GM23248 (cell line): ENCODE results near the gene UROC1. TPM values are rescaled to one million over a fixed set of nuclear protein-coding genes. Genes with fewer than 3 reads are reported as not detected.

Experiments used
- DNase-seq: peaks from one replicate; pipeline ENCODE4 v3.0.0-alpha.2; 2015
- H2AFZ ChIP-seq: fragments of 200-600 bp; sonication (generic); 2 replicates; pipeline ENCODE4 v1.6.1; 2016; ENCODE audit warnings: antibody characterized with exemption
- H3F3A ChIP-seq: fragments of 200-600 bp; sonication (generic); 2 replicates; pipeline ENCODE4 v1.6.1; 2016; ENCODE audit warnings: mild to moderate bottlenecking, antibody characterized with exemption, mixed run types; ENCODE audit not compliant: insufficient read depth
- H3K27ac ChIP-seq: fragments of 200-600 bp; sonication (generic); 2 replicates; pipeline ENCODE4 v1.5.1; 2016; ENCODE audit warnings: mild to moderate bottlenecking
- H3K27me3 ChIP-seq: fragments of 200-600 bp; sonication (generic); replicated peaks from 2 replicates; pipeline ENCODE4 v1.6.1; 2016; ENCODE audit warnings: mild to moderate bottlenecking; ENCODE audit not compliant: insufficient read depth
- H3K36me3 ChIP-seq: fragments of 200-600 bp; sonication (generic); 2 replicates; pipeline ENCODE4 v1.6.1; 2016; ENCODE audit warnings: low read depth, mild to moderate bottlenecking
- H3K4me1 ChIP-seq: fragments of 200-600 bp; sonication (generic); 2 replicates; pipeline ENCODE4 v1.6.1; 2016; ENCODE audit warnings: mild to moderate bottlenecking; ENCODE audit not compliant: insufficient read depth
- H3K4me2 ChIP-seq: fragments of 200-600 bp; sonication (generic); one replicate; pipeline ENCODE4 v1.6.1; 2016; ENCODE audit warnings: mild to moderate bottlenecking; ENCODE audit not compliant: unreplicated experiment
- H3K4me3 ChIP-seq: fragments of 200-600 bp; sonication (generic); 2 replicates; pipeline ENCODE4 v1.5.1; 2016; ENCODE audit warnings: mild to moderate bottlenecking
- H3K79me2 ChIP-seq: fragments of 200-600 bp; sonication (generic); 2 replicates; pipeline ENCODE4 v1.6.1; 2016; ENCODE audit warnings: mild to moderate bottlenecking; ENCODE audit not compliant: insufficient read depth
- H3K9ac ChIP-seq: fragments of 200-600 bp; sonication (generic); 2 replicates; pipeline ENCODE4 v1.6.1; 2016; ENCODE audit warnings: mild to moderate bottlenecking
- H3K9me2 ChIP-seq: fragments of 200-600 bp; sonication (generic); 2 replicates; pipeline ENCODE4 v1.6.1; 2016; ENCODE audit warnings: mixed run types, mild to moderate bottlenecking, moderate library complexity; ENCODE audit not compliant: insufficient read depth
- H3K9me3 ChIP-seq: fragments of 200-600 bp; sonication (generic); one replicate; pipeline ENCODE4 v1.6.1; 2017; ENCODE audit warnings: low read depth
- H4K20me1 ChIP-seq: fragments of 200-600 bp; sonication (generic); 2 replicates; pipeline ENCODE4 v1.6.0; 2016; ENCODE audit not compliant: insufficient read depth
- EZH2 ChIP-seq: fragments of 200-600 bp; sonication (generic); IDR thresholded peaks from 2 replicates; pipeline ENCODE4 v1.6.1; 2018; ENCODE audit warnings: antibody characterized with exemption, mild to moderate bottlenecking; ENCODE audit not compliant: insufficient read depth, poor library complexity, severe bottlenecking
- EZH2phosphoT487 ChIP-seq: fragments of 200-600 bp; sonication (generic); IDR thresholded peaks from 2 replicates; pipeline ENCODE4 v1.6.1; 2018; ENCODE audit warnings: antibody characterized with exemption, moderate library complexity, mild to moderate bottlenecking, low read depth; ENCODE audit not compliant: insufficient read depth
- WGBS, 2 experiments: methylation state at CpG; one replicate each; pipeline ENCODE4 v1.1.6; 2015 to 2017; ENCODE audit warnings: low lambda C conversion rate in 2 of 2, low coverage in 1 of 2; ENCODE audit errors: missing lambda C conversion rate in 2 of 2; 5-methylcytosine and 5-hydroxymethylcytosine counted together
- in situ Hi-C: fragments of 300-500 bp; cut with MboI; formaldehyde crosslinking; loops from 2 replicates; pipeline ENCODE4 v1.15.0; 2020
- polyA plus RNA-seq: library from polyadenylated mRNA; unstranded; fragments of >200 nt; fragmentation: Nextera tagmentation; extraction: Ambion mirVana; gene quantifications from 2 replicates; pipeline ENCODE4 v1.2.1, GENCODE V29; 2016
- total RNA-seq: library from RNA; depleted of rRNA; stranded (reverse); fragments of >200 nt; shearing (Covaris generic); gene quantifications from 2 replicates; pipeline ENCODE4 v1.2.3, GENCODE V29; 2014

The UROC1 gene
- total and polyA plus RNA-seq, 2 experiments from 2014 or later, result not detected

DNA sequence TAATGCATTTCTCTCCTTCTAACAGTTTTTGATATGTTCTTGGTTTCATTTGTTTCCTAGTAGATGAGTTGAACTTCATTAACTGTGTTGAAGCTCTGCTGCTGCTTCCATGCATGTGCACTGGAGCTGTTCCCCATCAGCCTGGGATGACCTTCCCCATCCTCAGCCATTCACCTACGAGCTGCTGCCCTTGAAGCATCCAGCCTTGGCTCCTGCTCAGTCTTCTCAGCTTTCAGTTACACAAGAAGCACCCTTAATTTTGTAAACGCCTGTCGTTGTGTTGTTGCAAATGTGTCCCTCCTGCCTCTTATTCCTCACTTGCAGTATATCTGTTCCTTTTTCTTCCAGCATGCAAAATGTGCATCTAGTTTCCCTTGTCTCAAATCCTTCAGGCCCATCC is 33.4 kb downstream of the UROC1 start:
- no peak for DNase-seq
- WGBS, 2 experiments, result 57 to 64% methylated on average over 3 of the region's 3 CpGs
- Histone ChIP-seq H3K4me2 (no peak overlapping the region), H3K9me3 (no peaks in the 10 kb centered on the region), H3K9me2 (no peaks in the 10 kb centered on the region), H3K9ac (no peak overlapping the region), H3K4me1 (no peaks in the 10 kb centered on the region), H3K27me3 (no peaks in the 10 kb centered on the region), H3K79me2 (no peaks in the 10 kb centered on the region), H3K36me3 (no peaks in the 10 kb centered on the region), H3K4me3 (no peak overlapping the region), H3F3A (no peaks in the 10 kb centered on the region), H4K20me1 (no peaks in the 10 kb centered on the region), H2AFZ (no peak overlapping the region), H3K27ac (no peak overlapping the region)
- in situ Hi-C loops, result no loop called here
- TF ChIP-seq EZH2phosphoT487 (no peak), EZH2 (no peak)

GRCh38 chr3:126483321-126483761 is 34.2 kb downstream of the UROC1 start:
- Histone ChIP-seq H3K79me2 (no peaks in the 10 kb centered on the region), H3K27ac (no peak overlapping the region), H3K9me2 (no peaks in the 10 kb centered on the region), H3K36me3 (no peaks in the 10 kb centered on the region), H3K9ac (no peak overlapping the region), H3K9me3 (no peaks in the 10 kb centered on the region), H4K20me1 (no peaks in the 10 kb centered on the region), H3K4me2 (no peak overlapping the region), H3K4me1 (no peaks in the 10 kb centered on the region), H3F3A (no peaks in the 10 kb centered on the region), H2AFZ (no peak overlapping the region), H3K27me3 (no peaks in the 10 kb centered on the region), H3K4me3 (no peak overlapping the region)
- in situ Hi-C loops, result no loop called here
- DNase-seq, result no peak
- no peak for TF ChIP-seq EZH2
- no peak for TF ChIP-seq EZH2phosphoT487
- 70 to 75% methylated on average over 11 to 13 of the region's 14 CpGs for WGBS, 2 experiments

GRCh38 chr3:126482503-126483255 is 34.9 kb downstream of the UROC1 start:
- H4K20me1 ChIP-seq, result no peaks in the 10 kb centered on the region
- no peaks in the 10 kb centered on the region for H3K4me1 ChIP-seq
- H2AFZ ChIP-seq, result no peak overlapping the region
- DNase-seq, result no peak
- H3K4me2 ChIP-seq, result no peak overlapping the region
- H3K27ac ChIP-seq, result no peak overlapping the region
- 0 out of 2 replicates have a peak, but pooled peaks cover under 1% of the 10 kb centered on the region for H3F3A ChIP-seq
- in situ Hi-C loops, result no loop called here
- H3K36me3 ChIP-seq, result no peaks in the 10 kb centered on the region
- no peaks in the 10 kb centered on the region for H3K27me3 ChIP-seq
- WGBS, 2 experiments, result 67 to 80% methylated on average over 11 to 15 of the region's 15 CpGs
- no peaks in the 10 kb centered on the region for H3K9me3 ChIP-seq
- H3K9me2 ChIP-seq, result no peaks in the 10 kb centered on the region
- no peak overlapping the region for H3K9ac ChIP-seq
- H3K4me3 ChIP-seq, result no peak overlapping the region
- no peak for TF ChIP-seq EZH2
- TF ChIP-seq EZH2phosphoT487, result no peak
- H3K79me2 ChIP-seq, result no peaks in the 10 kb centered on the region

- Histone ChIP-seq H3K79me2 (no peaks in the 10 kb centered on the region), H3K4me3 (no peak overlapping the region), H3F3A (0 out of 2 replicates have a peak, but pooled peaks cover 3% of the 10 kb centered on the region), H3K27me3 (no peaks in the 10 kb centered on the region), H3K4me2 (no peak overlapping the region), H4K20me1 (no peaks in the 10 kb centered on the region), H3K9ac (no peak overlapping the region), H3K9me3 (no peaks in the 10 kb centered on the region), H3K9me2 (no peaks in the 10 kb centered on the region), H3K4me1 (no peaks in the 10 kb centered on the region), H3K36me3 (no peaks in the 10 kb centered on the region), H3K27ac (no peak overlapping the region), H2AFZ (no peak overlapping the region)
- in situ Hi-C loops, result no loop called here
- 60 to 71% methylated on average over 16 of the region's 16 CpGs for WGBS, 2 experiments
- peak; percentile 54 for DNase-seq
- TF ChIP-seq EZH2phosphoT487 (no peak), EZH2 (no peak)
These were observed 35.6 kb downstream of the UROC1 start for GRCh38 chr3:126481808-126482502.
